Nephron progenitor cell (in vitro differentiated cells): ENCODE results near the gene ARMC9.
A peak's percentile ranks its signal among the peaks of the same experiment; 100 is the strongest.

Experiments used
- DNase-seq: peaks from one replicate; pipeline ENCODE4 v3.0.0; 2021
- H3K27ac Mint-ChIP-seq: 2 replicates; pipeline ENCODE4 v1.8.0; 2021; ENCODE audit warnings: mild to moderate bottlenecking, moderate library complexity, mixed read lengths
- H3K27me3 Mint-ChIP-seq: 2 replicates; pipeline ENCODE4 v1.8.0; 2021; ENCODE audit warnings: mild to moderate bottlenecking, low read depth, mixed read lengths; ENCODE audit not compliant: poor library complexity
- H3K36me3 Mint-ChIP-seq: 2 replicates; pipeline ENCODE4 v1.8.0; 2021; ENCODE audit warnings: low read depth, mixed read lengths
- H3K4me1 Mint-ChIP-seq: 2 replicates; pipeline ENCODE4 v1.8.0; 2021; ENCODE audit warnings: mixed read lengths
- H3K4me3 Mint-ChIP-seq: 2 replicates; pipeline ENCODE4 v1.8.0; 2021; ENCODE audit warnings: mild to moderate bottlenecking, moderate library complexity, mixed read lengths
- H3K9me3 Mint-ChIP-seq: 2 replicates; pipeline ENCODE4 v1.8.0; 2021; ENCODE audit warnings: mild to moderate bottlenecking, moderate library complexity, mixed read lengths
- CTCF ChIP-seq: fragments of 200-600 bp; sonication (generic); IDR thresholded peaks from 2 replicates; pipeline ENCODE4 v1.5.0; 2021; ENCODE audit warnings: antibody characterized with exemption

ARMC9 gene

GRCh38 chr2:231337807-231338759 is 139.7 kb downstream of the ARMC9 start:
- Mint-ChIP-seq H3K4me3 (no peak overlapping the region), H3K27me3 (peaks cover 8% of the 10 kb centered on the region), H3K4me1 (peaks cover 27% of the 10 kb centered on the region), H3K36me3 (peaks cover 27% of the 10 kb centered on the region), H3K9me3 (no peaks in the 10 kb centered on the region), H3K27ac (no peak overlapping the region)
- DNase-seq = no peak
- no peak for TF ChIP-seq CTCF

GRCh38 chr2:231339316-231339715 is 140.9 kb downstream of the ARMC9 start:
- Mint-ChIP-seq H3K4me3 (no peak overlapping the region), H3K27ac (no peak overlapping the region), H3K36me3 (peaks cover 16% of the 10 kb centered on the region), H3K9me3 (no peaks in the 10 kb centered on the region), H3K27me3 (peaks cover 8% of the 10 kb centered on the region), H3K4me1 (peaks cover 18% of the 10 kb centered on the region)
- no peak for DNase-seq
- no peak for TF ChIP-seq CTCF

DNA sequence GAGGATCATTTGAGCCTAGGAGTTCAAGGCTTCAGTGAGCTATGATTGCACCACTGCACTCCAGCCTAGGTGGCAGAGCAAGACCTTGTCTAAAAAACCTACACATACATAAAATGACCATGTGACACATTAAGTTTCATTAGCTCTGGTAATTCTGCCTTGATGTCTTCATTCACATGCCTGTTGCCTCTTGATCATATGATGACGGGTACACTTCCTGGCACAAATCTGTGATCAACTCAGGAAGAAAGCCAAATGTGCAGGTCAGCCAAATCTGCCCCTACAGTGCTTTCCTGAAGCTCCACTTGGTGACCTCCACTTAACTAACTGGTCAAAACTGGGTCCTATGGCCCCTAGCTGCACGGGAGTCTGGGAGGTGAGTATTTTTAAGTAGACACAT is 142.7 kb downstream of the ARMC9 start:
- no peak for TF ChIP-seq CTCF
- peaks cover 10% of the 10 kb centered on the region for H3K27me3 Mint-ChIP-seq
- H3K9me3 Mint-ChIP-seq = no peaks in the 10 kb centered on the region
- H3K4me1 Mint-ChIP-seq = peaks cover 25% of the 10 kb centered on the region
- H3K4me3 Mint-ChIP-seq = no peak overlapping the region
- peaks cover 27% of the 10 kb centered on the region for H3K36me3 Mint-ChIP-seq
- no peak for DNase-seq
- peak overlapping the region; percentile 33 for H3K27ac Mint-ChIP-seq

DNA sequence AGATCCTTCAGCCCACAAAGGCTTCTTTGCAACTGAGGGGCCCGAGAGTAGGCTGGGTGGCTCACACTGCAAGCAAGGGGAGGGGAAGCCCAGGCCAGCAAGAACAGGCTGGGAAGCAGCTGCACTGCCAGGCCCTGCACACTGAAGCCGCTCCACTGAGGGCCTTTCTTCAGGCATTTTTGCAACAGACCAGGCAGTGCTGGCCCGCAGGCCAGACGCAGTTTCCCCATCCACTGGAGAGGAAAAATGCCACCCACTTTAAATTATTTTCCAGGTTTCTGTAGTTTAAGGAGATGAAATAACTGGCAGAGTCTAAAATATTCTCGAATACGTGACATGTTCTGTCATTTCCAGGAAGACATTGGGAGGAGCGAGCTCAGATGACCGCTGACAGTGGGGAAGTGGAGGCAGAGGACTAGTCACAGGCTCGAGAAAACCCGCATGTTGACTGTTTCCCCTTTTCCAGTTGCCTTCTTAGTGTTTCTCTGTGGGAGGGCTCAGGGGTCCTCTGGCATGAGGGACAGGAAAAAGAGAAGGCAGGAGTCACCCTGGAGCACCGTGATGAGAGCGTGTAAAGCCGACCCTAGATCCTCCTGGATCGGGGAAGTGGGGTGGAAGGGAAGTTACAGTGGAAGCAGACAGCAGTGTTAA is 143.8 kb downstream of the ARMC9 start:
- Mint-ChIP-seq H3K36me3 (peaks cover 36% of the 10 kb centered on the region), H3K27ac (peak overlapping the region; percentile 60), H3K27me3 (peaks cover 10% of the 10 kb centered on the region), H3K9me3 (no peaks in the 10 kb centered on the region), H3K4me3 (no peak overlapping the region), H3K4me1 (peaks cover 25% of the 10 kb centered on the region)
- no peak for TF ChIP-seq CTCF
- no peak for DNase-seq

- peaks cover 25% of the 10 kb centered on the region for H3K4me1 Mint-ChIP-seq
- peaks cover 10% of the 10 kb centered on the region for H3K27me3 Mint-ChIP-seq
- no peak for TF ChIP-seq CTCF
- peak overlapping the region; percentile 90 for H3K27ac Mint-ChIP-seq
- H3K36me3 Mint-ChIP-seq = peaks cover 41% of the 10 kb centered on the region
- H3K4me3 Mint-ChIP-seq = no peak overlapping the region
- no peaks in the 10 kb centered on the region for H3K9me3 Mint-ChIP-seq
- no peak for DNase-seq
Measured at GRCh38 chr2:231343006-231343710, 144.7 kb downstream of the ARMC9 start.
